ES-I3 (cell line): ENCODE measurements around the gene PLIN5.
"Not testable (repeated sequence)": the region's sequence is repeated elsewhere in the genome, so short reads cannot be mapped to it uniquely, and the experiment has no call there.

Experiments used
- H3K36me3 ChIP-seq: 2 replicates; pipeline ENCODE4 v1.6.1; 2013; ENCODE audit warnings: mild to moderate bottlenecking, low read length, control low read depth, moderate library complexity; ENCODE audit not compliant: insufficient read depth
- H3K4me1 ChIP-seq: 2 replicates; pipeline ENCODE4 v1.6.1; 2013; ENCODE audit warnings: mild to moderate bottlenecking, control low read depth, low read length; ENCODE audit not compliant: insufficient read depth
- H3K9ac ChIP-seq: 2 replicates; pipeline ENCODE4 v1.6.1; 2013; ENCODE audit warnings: low read depth, mild to moderate bottlenecking, low read length, moderate library complexity
- H3K9me3 ChIP-seq: 2 replicates; pipeline ENCODE4 v1.6.1; 2013; ENCODE audit warnings: mild to moderate bottlenecking, low read length, moderate library complexity; ENCODE audit not compliant: control insufficient read depth, insufficient read depth

The PLIN5 gene

GRCh38 chr19:4575267-4576015 is 40.4 kb upstream of the PLIN5 start:
- Histone ChIP-seq H3K4me1 (peaks cover 10% of the 10 kb centered on the region; the same call in 1 of the 2 replicates), H3K9ac (peak overlapping the region; percentile 43), H3K36me3 (no peaks in the 10 kb centered on the region), H3K9me3 (no peaks in the 10 kb centered on the region)

- peaks cover 10% of the 10 kb centered on the region; the same call in 1 of the 2 replicates for H3K4me1 ChIP-seq
- H3K36me3 ChIP-seq, result no peaks in the 10 kb centered on the region
- H3K9ac ChIP-seq, result no peak overlapping the region
- H3K9me3 ChIP-seq, result no peaks in the 10 kb centered on the region
These were observed 38.7 kb upstream of the PLIN5 start for GRCh38 chr19:4573682-4574081.

GRCh38 chr19:4571305-4571917 is 36.4 kb upstream of the PLIN5 start:
- Histone ChIP-seq H3K4me1 (peaks cover 10% of the 10 kb centered on the region; the same call in 1 of the 2 replicates), H3K36me3 (no peaks in the 10 kb centered on the region), H3K9ac (no peak overlapping the region), H3K9me3 (no peaks in the 10 kb centered on the region)

GRCh38 chr19:4570916-4571304 is 35.9 kb upstream of the PLIN5 start:
- H3K9me3 ChIP-seq, result no peaks in the 10 kb centered on the region
- no peaks in the 10 kb centered on the region for H3K36me3 ChIP-seq
- H3K4me1 ChIP-seq, result peaks cover 10% of the 10 kb centered on the region; the same call in 1 of the 2 replicates
- no peak overlapping the region for H3K9ac ChIP-seq

GRCh38 chr19:4570402-4570801 is 35.4 kb upstream of the PLIN5 start:
- H3K9ac ChIP-seq, result no peak overlapping the region
- no peaks in the 10 kb centered on the region for H3K9me3 ChIP-seq
- peaks cover 5% of the 10 kb centered on the region; the same call in 1 of the 2 replicates for H3K4me1 ChIP-seq
- H3K36me3 ChIP-seq, result no peaks in the 10 kb centered on the region

- H3K4me1 ChIP-seq, result no peaks in the 10 kb centered on the region; the same call in 1 of the 2 replicates
- H3K9me3 ChIP-seq, result no peaks in the 10 kb centered on the region
- H3K36me3 ChIP-seq, result no peaks in the 10 kb centered on the region
- no peak overlapping the region for H3K9ac ChIP-seq
These were observed 33.9 kb upstream of the PLIN5 start for GRCh38 chr19:4568886-4569285.

- Histone ChIP-seq H3K36me3 (no peaks in the 10 kb centered on the region), H3K4me1 (no peaks in the 10 kb centered on the region; the same call in 1 of the 2 replicates), H3K9me3 (no peaks in the 10 kb centered on the region), H3K9ac (no peak overlapping the region)
These were observed 32.6 kb upstream of the PLIN5 start for GRCh38 chr19:4567584-4568071.

- H3K36me3 ChIP-seq, result no peaks in the 10 kb centered on the region
- no peaks in the 10 kb centered on the region for H3K9me3 ChIP-seq
- no peak overlapping the region for H3K9ac ChIP-seq
These were observed 31.5 kb upstream of the PLIN5 start for GRCh38 chr19:4566402-4567051.

GRCh38 chr19:4563562-4563961 is 28.5 kb upstream of the PLIN5 start:
- not testable (repeated sequence) for H3K9me3 ChIP-seq, H3K36me3 ChIP-seq, H3K4me1 ChIP-seq, H3K9ac ChIP-seq

More at GRCh38 chr19:4566402-4567051, 31.5 kb upstream of the PLIN5 start:
- no peaks in the 10 kb centered on the region; the same call in 1 of the 2 replicates for H3K4me1 ChIP-seq

- H3K9ac ChIP-seq, H3K36me3 ChIP-seq, H3K4me1 ChIP-seq: not testable (repeated sequence)
These were observed 27.1 kb upstream of the PLIN5 start for GRCh38 chr19:4562085-4562484.

GRCh38 chr19:4559569-4559968 is 24.5 kb upstream of the PLIN5 start, which contains the start of gene SEMA6B:
Gene SEMA6B, minus strand, starts transcription at chr19:4559684. Its CDS starts 1,227 bp downstream, at chr19:4558457.
- H3K36me3 ChIP-seq, result no peaks in the 10 kb centered on the region
- H3K4me1 ChIP-seq, result peaks cover 8% of the 10 kb centered on the region; the same call in 1 of the 2 replicates
- H3K9me3 ChIP-seq, result no peaks in the 10 kb centered on the region
- no peak within 1 kb of the TSS for H3K9ac ChIP-seq

More at GRCh38 chr19:4562085-4562484, 27.1 kb upstream of the PLIN5 start:
- H3K9me3 ChIP-seq, result not testable (repeated sequence)

GRCh38 chr19:4557971-4558941 is 23.2 kb upstream of the PLIN5 start:
- H3K9ac ChIP-seq, result peak overlapping the region; percentile 13; the same call in 1 of the 2 replicates
- no peaks in the 10 kb centered on the region for H3K36me3 ChIP-seq
- H3K4me1 ChIP-seq, result peaks cover 8% of the 10 kb centered on the region; the same call in 1 of the 2 replicates
- H3K9me3 ChIP-seq, result no peaks in the 10 kb centered on the region

- Histone ChIP-seq H3K36me3 (peaks cover 5% of the 10 kb centered on the region), H3K9me3 (no peaks in the 10 kb centered on the region), H3K9ac (peak overlapping the region; percentile 17; the same call in 1 of the 2 replicates), H3K4me1 (peaks cover 8% of the 10 kb centered on the region; the same call in 1 of the 2 replicates)
These were observed 22.3 kb upstream of the PLIN5 start for GRCh38 chr19:4557144-4557970.
